GM21390 (cell line): ENCODE results near the gene AKAP6.

Source experiments
- ATAC-seq: cut with Tn5 transposase; IDR thresholded peaks from one replicate; pipeline ENCODE4 v1.9.1; 2021; ENCODE audit not compliant: unreplicated experiment

Gene AKAP6

GRCh38 chr14:32531942-32532515 is 202.9 kb downstream of the AKAP6 start:
- no peak for ATAC-seq

DNA sequence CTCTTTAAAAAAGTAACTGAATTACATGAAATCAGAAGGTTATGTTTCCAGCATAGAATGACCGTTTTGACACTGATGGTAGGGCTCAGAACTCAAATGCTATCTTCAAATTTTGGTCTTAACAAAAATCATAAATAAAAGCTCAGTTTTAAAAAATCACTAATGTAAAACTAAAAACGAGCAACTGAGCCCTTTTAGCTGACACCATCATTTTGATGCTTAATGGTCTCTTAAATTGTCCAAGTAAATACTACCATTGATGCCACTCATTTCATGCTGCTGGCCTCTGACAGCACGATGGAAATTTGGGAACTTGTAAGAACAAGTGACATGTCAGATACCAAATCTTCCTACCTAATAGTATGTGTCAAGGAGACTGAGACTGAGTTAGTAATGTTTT is 205.0 kb downstream of the AKAP6 start:
- no peak for ATAC-seq

DNA sequence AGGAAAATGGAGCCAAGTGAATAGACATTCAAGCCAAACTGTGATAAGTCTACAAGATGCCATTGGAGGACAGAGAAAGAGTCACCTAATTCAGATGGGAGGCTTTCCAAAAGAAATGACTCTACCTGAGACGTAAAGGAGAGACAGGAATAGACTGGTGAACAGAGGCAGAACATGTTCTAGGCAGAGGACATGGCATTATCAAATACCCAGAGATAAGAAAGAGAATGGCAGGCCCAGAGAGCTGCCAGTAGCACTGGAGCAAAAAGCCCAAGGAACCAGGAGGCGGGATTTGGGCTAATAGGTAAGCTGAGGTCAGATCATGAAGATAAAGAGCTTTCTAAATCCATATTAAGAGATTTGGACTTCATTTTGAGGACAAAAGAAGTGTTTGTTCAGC is 207.1 kb downstream of the AKAP6 start:
- no peak for ATAC-seq

DNA sequence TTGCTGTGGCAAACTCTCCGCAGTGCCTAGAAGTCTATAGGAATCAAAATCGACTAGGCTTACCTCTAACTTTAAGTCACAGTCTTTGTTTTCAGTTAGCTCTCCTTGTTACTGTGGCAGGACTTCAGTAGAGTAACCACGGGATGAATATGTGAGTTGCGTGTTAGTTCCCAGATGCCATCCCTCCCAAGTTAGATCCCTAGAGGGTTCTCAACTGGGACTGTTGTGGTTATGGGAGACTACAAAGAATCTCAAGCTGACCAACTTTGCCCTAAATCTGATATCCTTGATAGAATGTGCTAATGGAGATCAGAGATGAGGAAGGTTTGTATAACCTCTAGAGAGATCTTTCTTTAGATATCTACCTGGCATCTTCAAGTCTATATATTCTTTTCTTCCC is 208.1 kb downstream of the AKAP6 start:
- no peak for ATAC-seq

DNA sequence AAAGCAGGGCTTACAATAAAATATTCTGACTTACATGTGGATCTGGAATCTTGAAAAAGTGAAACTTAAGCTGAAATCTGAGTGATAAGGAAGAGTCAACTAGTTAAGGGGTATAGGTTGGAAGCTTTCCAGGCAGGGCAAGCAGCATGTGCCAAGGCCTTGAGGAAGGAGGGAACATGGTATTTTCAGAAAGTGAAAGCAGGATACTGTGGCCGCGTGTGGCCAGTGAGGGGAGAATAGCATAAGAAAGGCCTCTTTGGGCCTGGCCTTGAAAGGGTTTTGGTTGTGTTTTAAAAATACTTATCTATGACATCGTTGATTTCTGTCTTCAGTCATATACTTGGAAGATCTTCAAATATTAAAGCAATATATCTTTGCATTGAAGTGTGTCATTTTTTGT is 213.4 kb downstream of the AKAP6 start:
- ATAC-seq = no peak

DNA sequence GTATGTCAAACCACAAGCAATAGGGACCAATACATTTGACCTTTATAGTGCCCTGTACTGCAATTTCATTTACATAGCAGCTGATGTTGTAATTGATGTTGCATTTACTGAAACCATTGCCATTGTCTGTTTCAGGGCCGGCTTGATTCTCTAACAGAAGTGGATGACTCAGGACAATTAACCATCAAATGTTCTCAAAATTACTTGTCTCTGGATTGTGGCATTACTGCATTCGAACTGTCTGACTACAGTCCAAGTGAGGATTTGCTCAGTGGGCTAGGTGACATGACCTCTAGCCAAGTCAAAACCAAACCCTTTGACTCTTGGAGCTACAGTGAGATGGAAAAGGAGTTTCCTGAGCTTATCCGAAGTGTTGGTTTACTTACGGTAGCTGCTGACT is 216.0 kb downstream of the AKAP6 start:
- ATAC-seq = no peak

DNA sequence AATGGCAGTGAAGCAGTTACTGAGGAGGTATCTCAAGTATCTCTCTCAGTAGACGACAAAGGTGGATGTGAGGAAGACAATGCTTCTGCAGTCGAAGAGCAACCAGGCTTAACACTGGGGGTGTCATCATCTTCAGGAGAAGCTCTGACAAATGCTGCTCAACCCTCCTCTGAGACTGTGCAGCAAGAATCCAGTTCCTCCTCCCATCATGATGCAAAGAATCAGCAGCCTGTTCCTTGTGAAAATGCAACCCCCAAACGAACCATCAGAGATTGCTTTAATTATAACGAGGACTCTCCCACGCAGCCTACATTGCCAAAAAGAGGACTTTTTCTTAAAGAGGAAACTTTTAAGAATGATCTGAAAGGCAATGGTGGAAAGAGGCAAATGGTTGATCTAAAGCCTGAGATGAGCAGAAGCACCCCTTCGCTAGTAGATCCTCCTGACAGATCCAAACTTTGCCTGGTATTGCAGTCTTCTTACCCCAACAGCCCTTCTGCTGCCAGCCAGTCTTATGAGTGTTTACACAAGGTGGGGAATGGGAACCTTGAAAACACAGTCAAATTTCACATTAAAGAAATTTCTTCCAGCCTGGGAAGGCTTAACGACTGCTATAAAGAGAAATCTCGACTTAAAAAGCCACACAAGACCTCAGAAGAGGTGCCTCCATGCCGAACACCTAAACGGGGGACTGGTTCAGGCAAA is 216.6 kb downstream of the AKAP6 start:
- no peak for ATAC-seq

DNA sequence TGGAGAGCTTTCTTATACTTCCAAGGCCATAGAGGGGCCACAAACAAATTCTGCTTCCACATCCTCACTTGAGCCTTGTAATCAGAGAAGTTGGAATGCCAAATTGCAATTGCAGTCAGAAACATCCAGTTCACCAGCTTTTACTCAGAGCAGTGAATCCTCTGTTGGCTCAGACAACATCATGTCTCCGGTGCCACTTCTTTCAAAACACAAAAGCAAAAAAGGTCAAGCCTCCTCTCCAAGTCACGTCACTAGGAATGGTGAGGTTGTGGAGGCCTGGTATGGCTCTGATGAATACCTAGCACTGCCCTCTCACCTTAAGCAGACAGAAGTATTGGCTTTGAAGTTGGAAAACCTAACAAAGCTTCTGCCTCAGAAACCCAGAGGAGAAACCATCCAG is 217.1 kb downstream of the AKAP6 start:
- no peak for ATAC-seq

GRCh38 chr14:32552766-32553165 is 223.7 kb downstream of the AKAP6 start:
- no peak for ATAC-seq

- no peak for ATAC-seq
Observed at GRCh38 chr14:32559048-32559447, 229.9 kb downstream of the AKAP6 start.

DNA sequence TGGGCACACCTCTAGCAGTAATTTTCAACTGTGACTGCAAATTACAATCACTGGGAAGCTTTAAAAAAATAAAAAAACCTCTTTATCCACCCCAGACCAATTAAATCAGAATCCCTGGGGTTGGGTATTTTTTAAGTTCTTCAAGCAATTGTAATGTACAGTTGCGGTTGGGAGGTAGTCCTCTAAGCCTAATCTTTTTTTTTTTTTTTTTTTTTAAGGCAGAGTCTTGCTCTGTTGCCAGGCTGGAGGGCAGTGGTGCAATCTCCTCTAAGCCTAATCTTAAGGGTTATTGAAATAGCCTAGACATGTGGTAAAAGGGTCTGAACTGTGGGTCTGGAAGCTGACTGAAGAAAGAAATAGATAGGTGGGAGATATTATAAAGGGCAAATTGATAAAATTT is 230.5 kb downstream of the AKAP6 start:
- ATAC-seq = no peak

- ATAC-seq = peak; percentile 81
Observed at GRCh38 chr14:32560209-32560857, 231.2 kb downstream of the AKAP6 start.

DNA sequence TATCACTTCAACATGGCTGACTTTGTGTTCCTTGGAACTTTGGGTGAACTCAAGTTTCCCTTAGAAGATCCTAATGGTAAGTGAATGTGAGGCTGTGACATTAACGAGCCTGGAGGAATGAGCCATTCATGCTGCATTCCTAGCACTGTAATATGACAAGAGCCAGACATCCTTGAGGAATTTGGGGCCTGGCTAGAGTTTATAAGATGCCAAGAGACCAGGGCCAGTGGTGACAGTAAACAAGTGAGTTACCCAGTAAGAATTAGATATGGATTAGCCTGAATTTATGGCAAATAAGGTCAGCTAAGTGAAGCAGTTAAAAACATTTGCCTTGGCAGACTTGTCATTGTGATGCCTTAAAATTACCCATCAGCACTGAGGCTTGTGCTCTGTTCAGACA is 232.4 kb downstream of the AKAP6 start:
- no peak for ATAC-seq

- ATAC-seq = no peak
Observed at GRCh38 chr14:32564596-32564995, 235.5 kb downstream of the AKAP6 start.

- ATAC-seq = no peak
Observed at GRCh38 chr14:32565256-32565655, 236.2 kb downstream of the AKAP6 start.

DNA sequence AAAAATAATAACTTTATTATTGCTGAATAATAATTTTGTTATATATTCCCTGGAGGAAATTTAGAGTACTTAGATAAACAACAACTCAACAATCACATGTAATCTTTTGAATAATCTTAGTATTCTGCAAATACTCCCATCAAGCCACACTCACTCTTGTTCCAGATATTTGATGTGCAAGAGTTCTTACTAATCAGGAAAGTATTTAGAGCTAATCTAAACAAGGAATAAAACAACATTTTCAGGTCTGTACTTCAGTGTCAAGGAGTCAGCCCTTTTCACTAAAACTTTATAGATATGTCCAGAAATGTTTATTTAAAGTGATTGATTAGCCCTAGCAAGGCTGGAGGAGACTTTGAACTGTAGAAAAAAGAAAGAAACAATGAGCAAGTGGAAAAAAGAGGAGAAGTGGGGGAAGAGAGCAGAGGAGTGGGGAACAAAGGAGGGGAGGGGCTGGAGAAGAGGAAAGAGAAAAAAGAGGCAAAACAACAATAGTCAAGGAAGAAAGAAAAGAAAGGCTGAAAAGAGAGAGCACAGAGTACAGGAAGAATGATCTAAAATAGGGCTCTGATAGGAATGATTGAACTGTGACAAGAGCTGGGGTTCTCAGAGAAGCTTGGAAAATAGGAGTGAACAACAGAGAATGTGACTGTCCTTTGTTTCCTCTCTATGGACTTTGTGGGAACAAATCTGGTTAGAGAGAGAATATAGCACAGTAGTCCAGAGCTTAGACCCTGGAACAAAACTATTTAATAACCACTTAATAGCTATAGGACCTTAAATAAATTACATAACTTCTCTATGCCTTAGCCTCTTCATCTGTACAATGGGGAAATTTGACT is 238.7 kb downstream of the AKAP6 start:
- no peak for ATAC-seq

DNA sequence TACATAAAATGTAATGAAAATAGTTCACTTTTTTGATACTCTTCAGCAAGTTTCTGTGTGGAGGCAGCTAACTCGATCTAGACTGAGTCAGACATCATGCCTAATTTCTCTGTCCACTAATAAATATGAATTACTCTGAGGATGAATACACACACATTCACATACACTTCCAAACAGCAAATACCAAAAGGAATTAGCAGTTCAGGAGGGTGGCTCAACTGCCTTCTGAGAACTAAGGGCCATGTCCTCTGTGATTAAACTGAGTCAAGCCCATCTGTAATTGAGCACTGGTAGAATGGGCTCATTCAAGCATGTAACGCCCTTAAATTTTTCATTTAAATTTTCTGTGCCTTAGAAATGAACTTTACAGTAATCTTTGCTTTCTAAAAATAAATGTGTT is 242.5 kb downstream of the AKAP6 start:
- no peak for ATAC-seq

DNA sequence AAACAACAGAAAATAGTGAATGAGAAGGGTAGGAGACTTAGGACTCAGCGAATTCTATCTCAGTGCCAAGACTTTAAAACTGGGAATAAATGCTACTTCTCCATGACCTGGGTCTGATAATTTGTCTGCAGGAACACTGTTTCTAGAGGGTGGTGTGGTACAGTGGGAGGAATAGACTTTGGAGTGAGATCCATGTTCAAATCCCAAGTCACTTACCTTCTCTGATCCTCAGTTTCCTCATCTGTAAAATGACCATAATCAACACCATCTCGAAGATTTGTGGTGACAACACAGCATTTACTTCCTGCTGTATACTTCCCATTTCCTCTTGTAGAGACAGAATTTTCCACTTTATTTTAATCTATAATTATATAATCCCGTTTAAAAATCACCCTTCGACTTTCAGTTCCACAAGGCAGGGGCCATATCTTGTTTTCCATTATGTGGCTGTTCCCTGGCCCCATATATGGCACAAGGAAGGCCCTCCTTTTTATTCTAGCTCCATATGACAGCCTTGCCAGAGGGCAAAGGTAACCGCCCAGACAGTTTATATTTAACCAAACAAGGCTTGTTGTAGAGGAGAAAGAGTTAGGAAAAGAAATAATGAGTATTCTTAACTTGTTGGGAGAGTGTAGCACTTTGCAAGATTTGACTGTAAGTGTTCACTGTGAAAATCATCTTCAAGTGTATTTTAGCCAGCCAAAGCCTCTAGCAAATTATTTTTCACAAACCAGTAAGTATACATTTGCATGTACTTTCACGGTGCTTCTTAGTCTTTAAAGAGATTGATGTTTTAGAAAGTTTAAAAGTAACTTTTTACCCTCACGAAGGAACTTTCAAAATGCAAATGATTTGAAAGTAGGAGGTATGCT is 243.1 kb downstream of the AKAP6 start:
- no peak for ATAC-seq

- ATAC-seq = no peak
Observed at GRCh38 chr14:32572867-32573150, 243.7 kb downstream of the AKAP6 start.

GRCh38 chr14:32574269-32574668 is 245.2 kb downstream of the AKAP6 start:
- ATAC-seq = no peak
